HG03460 (cell line): Measurements from ENCODE around the gene HACD1.

Source experiments
- ATAC-seq: cut with Tn5 transposase; IDR thresholded peaks from one replicate; pipeline ENCODE4 v1.9.1; 2021; ENCODE audit not compliant: unreplicated experiment

HACD1 gene

DNA sequence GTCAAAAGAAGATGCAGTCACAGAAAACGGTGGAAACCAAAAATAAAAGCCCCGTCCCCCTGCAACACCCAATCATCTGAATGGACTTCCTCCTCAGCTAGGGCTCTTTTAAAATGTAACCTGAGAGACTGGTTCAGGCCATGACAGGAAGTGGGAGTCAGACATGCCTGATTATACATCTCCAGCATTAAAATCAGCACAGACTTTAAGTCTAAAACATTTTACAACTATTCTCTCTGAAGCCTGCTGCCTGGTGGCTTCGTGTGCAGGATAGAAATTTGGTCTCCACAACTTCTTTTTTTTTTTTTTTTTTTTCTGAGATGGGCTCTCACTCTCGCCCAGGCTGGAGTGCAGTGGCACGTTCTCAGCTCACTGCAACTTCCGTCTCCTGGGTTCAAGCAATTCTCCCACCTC, 30.3 kb downstream of the HACD1 start:
- ATAC-seq, result peak; percentile 70

DNA sequence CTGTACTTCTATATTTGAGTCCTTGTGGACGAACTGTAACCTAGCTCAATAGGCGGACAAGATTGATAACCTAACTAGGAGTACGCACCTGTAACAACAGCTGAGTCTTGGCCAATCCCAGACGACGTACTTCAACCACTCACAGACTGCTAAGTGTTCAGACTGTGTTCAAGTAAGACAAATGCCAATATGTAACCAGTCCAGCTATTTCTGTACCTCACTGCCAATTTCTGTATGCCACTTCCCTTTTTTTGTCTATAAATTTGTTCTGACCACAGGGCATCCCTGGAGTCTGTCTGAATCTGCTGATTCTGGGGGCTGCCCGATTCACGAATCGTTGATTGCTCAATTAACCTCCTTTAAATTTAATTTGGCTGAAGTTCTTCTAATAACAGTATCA, 32.2 kb downstream of the HACD1 start:
- ATAC-seq, result peak; percentile 72

DNA sequence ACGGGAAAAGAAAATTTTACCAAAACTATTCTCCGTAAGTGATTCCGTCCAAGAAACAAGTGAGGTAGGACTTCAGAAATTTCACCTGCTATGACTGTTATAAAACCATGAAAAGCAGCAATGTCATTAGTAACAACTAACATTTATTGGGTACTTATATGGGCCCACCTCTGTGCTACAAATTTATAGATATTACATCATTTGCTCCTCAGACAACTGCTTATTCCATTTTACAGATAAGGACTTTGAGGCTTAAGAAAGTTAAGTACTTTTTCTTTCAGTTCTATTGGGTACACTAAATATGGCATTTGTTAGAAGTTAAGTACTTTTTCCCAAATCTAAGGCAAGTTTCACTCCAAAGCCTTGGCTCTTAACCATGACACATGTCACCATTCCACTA, 36.3 kb downstream of the HACD1 start:
- ATAC-seq, result no peak

DNA sequence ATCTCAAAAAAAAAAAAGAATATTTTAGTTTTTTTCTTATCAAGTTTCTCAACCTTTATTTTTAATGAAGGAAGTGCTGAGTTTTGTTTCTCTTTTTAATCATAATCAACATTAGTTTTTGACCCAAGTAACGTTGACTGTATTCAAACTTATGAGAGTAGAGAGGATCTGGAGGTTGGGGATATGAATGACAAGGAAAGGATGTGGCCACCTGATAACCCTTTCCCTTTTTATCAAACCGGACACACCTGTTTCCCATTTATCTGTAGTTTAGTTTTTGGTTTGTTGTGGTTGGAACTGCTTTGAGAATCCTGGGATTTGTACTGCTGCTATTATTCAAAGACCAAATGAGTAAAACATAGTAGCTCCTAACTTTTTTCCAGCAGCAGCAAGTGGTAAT, 38.6 kb downstream of the HACD1 start:
- no peak for ATAC-seq

DNA sequence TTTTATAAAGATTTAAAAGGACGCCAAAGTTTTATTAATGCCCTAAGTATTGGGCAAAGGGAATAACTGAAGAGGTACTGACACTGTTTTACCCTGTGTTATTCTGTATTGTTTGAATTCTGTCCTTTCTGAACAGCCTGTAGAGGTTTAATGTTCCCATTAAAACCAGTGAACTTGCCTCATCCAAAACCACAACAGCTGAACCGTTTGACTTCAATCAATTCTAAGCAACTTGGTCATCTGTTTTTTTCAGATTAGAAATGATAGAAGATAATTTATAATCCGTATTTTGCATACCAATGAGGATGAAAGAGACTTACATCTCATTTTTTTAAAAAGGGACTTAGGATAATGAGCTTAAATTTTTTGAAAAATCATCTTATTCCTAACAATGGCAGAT, 40.4 kb downstream of the HACD1 start:
- no peak for ATAC-seq

DNA sequence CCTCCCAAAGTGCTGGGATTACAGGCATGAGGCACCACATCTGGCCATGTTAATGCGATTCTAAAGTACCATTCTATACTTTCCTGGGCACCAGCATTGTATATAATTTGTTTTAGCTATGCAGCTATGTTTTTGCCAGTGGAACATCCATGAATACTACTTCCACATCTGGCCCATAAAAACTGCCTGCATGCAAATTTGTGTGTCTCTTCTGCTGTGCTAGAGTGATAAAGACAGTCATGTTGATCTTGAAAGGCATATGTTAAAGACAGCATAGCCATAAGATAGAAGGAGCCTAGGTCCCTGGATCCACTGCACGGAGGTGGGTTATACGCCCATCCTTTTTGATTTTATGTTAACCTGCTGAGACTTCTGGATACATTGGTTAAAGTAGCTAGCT, 52.3 kb downstream of the HACD1 start:
- no peak for ATAC-seq

DNA sequence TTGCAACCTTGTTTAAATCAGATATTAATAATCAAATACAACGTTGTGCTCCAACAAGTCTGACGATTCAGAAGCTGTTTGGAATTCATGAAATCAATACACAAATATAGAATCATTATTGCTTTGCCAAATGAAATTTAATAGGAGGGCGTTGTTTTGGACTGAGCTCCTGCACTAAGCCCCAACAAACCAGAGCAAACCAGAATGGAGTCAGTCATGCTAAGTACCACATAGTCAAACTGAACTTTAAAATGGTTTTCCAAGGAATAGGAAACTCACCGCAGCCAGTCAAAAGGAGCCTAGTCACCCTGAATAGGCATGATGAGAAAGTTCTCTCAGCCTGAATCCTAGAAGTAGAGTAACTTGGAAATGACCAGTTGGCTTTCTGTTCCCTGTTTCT, 53.7 kb downstream of the HACD1 start:
- ATAC-seq, result no peak

DNA sequence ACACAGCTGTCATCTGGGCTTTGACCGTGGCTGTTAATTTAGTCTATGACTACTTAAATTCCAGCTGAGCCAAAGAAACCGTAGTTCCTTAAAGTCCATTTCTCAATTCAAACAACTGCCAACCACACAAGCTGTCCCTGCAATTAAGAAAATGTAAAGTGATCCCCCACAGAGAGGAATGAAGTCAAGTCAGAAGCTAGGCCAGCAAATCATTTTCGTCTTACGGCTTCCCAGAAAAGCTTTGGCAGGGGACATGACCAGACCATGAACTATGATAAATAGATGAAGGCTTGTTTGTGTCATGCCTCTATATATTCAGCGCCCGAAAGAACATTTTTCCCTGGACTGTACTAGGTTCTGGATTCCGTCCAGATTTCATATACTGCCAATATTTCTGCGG, 54.6 kb downstream of the HACD1 start:
- ATAC-seq, result no peak

DNA sequence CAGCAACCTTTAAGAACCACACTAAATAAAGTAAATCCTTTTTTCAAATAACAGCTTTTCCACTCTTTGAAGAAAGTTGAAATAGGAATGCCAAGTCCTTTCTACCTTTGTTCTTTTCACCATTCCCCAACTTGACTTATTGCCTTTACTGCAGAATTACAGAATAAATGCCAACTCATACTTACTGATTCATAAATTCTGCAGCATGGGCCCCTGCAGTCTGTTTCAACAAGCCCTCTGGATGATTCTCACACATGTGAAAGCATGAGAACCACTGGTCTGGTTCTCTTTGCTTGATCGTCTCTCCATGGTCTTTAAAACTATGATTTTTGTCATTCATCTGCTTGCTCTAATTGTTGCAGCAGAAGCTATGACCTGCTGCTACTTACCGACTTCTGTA, 56.1 kb downstream of the HACD1 start:
- no peak for ATAC-seq

DNA sequence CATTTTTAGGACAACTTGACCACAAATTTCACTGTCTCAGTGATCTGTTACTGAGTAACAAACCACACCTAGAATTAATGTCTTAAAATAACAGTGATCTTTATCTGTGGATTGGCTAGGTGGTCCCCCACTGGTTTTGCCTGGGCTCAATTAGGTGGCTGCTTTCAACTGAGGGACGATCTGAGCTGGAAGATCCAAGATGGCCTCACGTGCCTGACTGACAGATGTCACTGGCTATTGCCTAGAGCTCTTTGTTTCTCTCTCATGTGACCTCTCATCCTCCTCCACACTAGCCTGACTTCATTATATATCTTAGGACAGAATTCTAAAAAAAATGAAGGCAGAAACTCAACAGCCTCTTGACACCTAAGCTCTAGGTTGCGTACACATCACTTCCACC, 59.7 kb downstream of the HACD1 start:
- ATAC-seq, result no peak

DNA sequence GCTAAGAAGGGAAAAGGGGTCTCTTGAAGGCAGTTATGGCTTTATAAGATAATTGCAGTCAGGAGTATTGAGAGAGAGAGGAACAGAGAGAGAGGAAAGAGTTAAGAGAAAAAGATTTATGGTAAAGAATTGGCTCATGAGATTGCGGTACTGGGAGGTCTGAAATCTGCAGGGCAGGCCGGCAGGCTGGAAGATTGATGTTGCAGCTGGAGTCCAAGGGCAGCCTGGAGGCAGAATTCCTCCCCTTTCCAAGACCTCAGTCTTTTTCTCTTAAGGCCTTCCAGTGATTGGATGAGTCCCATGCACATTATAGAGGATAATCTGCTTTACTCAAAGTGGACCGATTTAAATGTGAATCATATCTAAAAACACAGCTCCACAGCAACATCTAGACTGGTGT, 68.4 kb downstream of the HACD1 start:
- ATAC-seq, result no peak

DNA sequence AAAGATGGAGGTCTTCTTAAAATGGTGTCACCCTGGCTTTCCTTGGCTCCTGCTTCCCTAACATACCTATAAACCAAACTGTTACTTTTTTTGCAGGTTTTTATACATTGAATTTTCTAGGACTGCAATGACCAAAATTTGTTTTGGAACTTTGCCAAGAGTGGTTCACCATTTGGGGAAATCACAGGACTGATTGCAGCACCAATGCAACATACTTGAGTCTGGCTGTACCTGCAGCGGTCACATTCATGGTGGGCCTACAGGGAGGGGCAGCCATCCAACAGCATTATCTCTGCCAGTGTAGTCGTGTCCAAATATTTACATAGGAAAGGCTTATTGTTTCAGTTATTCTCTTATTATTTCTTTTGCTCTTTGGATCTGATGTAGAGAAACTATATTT, 69.0 kb downstream of the HACD1 start:
- ATAC-seq, result no peak

DNA sequence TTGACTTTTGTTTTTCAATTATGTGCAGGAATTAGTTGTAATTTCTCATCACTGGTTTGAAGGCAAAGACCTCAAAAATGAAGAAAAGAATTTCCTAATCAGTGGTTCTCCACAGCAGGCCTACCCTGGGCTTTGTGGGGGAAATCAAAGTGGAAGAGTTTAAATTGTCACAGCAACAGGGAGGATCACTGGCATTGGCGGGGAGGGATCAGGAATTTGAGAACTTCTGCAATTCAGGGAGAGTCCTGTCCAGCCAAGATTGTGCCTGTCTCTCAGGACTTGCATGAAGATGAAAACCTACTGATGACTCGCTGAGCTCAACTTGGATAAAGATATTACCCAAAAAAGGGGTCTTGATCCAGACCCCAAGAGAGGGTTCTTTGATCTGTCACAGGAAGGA, 70.1 kb downstream of the HACD1 start:
- ATAC-seq, result no peak

DNA sequence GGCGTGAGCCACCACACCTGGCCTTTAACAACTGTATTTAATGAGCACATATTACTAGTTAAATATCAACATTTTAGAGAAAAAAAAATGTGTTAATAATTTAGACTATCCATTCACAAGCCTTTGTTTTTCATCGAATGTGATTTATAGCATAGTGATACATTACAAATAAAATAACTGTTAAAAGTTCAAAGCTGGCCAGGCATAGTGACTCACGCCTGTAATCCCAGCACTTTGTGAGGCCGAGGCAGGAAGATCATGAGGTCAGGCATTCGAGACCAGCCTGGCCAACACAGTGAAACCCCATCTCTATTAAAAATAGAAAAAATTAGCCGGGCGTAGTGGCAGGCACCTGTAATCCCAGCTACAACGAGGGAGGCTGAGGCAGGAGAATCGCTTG, 72.7 kb downstream of the HACD1 start:
- ATAC-seq, result no peak
